Activated T-helper 2 cell treated with anti-CD3 and anti-CD28 coated beads, Interferon-gamma antibody, Interleukin-2, Interleukin-4, amounts not matched to agents 10 μg/mL and 5 μg/mL and 100 μg/mL, durations not matched to agents 14 hours and 24 hours and 36 hours (primary cell): Measurements from ENCODE around the gene THG1L. TPM values are rescaled to one million over a fixed set of nuclear protein-coding genes. Genes with fewer than 3 reads are reported as not detected.
A peak's percentile ranks its signal among the peaks of the same experiment; 100 is the strongest.
"Not testable (repeated sequence)": the region's sequence is repeated elsewhere in the genome, so short reads cannot be mapped to it uniquely, and the experiment has no call there.

Source experiments
- DNase-seq: peaks from one replicate; pipeline ENCODE4 v3.0.0; 2021; ENCODE audit warnings: low spot score
- H3K27ac Mint-ChIP-seq: one replicate; pipeline ENCODE4 v1.8.0; 2021; ENCODE audit warnings: mixed read lengths
- H3K27me3 Mint-ChIP-seq: one replicate; pipeline ENCODE4 v1.8.0; 2021; ENCODE audit warnings: low read depth, mixed read lengths
- H3K36me3 Mint-ChIP-seq: one replicate; pipeline ENCODE4 v1.8.0; 2021; ENCODE audit warnings: low read depth, mixed read lengths
- H3K4me1 Mint-ChIP-seq: one replicate; pipeline ENCODE4 v1.8.0; 2021; ENCODE audit warnings: low read depth, mixed read lengths
- H3K4me3 Mint-ChIP-seq: one replicate; pipeline ENCODE4 v1.8.0; 2021; ENCODE audit warnings: low read depth, mild to moderate bottlenecking, moderate library complexity, mixed read lengths
- H3K9me3 Mint-ChIP-seq: one replicate; pipeline ENCODE4 v1.8.0; 2021; ENCODE audit warnings: mixed read lengths
- intact Hi-C: fragments of 100-400 bp; cut with micrococcal nuclease; formaldehyde crosslinking; loops from one replicate; pipeline ENCODE4 v1.15.1; 2023
- total RNA-seq: library from RNA; stranded (reverse); gene quantifications from 2 replicates; pipeline ENCODE4 v1.2.3, GENCODE V29; 2022

THG1L gene
- total RNA-seq = 28.8 and 29.3 TPM in 2 replicates

DNA sequence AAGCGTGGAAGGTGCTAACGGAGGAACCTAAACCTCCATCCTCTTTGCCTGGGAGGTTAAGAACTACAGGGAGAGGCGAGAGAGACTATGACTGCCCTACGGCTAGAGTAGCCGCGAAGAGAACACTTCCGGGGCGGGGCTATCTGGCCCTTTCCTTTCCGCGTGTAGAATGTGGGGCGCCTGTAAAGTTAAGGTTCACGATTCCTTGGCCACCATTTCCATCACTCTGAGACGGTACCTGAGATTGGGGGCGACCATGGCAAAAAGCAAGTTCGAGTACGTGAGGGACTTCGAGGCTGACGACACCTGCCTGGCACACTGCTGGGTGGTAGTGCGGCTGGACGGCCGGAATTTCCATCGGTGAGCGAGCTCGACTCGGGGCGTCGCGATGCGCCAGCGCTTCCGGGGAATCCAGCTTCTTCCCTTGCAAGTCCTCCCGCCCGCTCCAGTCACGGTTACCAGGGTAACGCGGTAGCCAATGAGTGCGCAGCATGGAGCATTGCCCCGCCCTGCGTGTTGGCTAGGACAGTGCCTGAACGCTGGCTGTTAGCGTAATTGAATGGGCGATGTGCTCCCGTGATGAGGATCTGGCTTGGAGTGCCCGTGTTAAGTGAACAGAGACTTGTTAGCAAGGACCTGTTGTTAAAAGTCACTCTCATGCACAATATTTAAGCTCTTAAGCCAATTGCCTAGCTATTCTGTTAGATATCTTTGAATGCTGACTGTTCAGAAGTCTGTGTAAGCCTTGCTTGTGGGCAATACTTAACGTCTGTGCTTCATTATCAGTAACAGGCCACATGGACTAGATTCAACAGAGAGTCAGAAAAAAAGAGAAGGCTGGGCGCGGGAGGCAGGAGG lies at the start of gene THG1L:
TSS of gene THG1L (plus strand) at position 149 of the 858 bp plus-strand sequence. CDS start at position 170, 21 bp downstream.
- Mint-ChIP-seq H3K9me3 (no peaks in the 10 kb centered on the region), H3K27ac (peak within 1 kb of the TSS; percentile 95), H3K4me1 (peaks cover 26% of the 10 kb centered on the region), H3K27me3 (no peaks in the 10 kb centered on the region), H3K36me3 (peaks cover 31% of the 10 kb centered on the region), H3K4me3 (peak within 1 kb of the TSS; percentile 90)
- intact Hi-C loops = loop anchor here (1.0 to 2.0 kb wide), 5 partner anchors 12 to 267 kb away; partner anchors contain the start of genes CLINT1 and LSM11
- peak; percentile 97 for DNase-seq

DNA sequence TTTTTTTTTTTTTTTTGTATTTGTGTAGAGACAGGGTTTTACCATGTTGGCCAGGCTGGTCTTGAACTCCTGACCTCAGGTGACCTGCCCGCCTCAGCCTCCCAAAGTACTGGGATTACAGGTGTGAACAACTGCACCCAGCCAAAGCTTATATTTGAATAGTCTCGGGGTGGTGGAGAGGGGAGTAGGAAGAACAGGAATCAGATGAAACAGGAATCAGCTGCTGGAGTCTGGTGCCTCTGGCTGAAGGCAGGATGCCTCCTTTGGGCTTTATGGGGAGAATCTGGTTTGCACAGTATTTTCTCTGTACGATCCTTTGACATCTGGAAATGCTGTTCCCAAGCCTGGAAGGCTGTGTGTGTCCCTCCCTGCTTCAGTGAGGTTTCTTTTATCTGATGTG lies 49.0 kb upstream of the THG1L start:
- Mint-ChIP-seq H3K36me3 (no peaks in the 10 kb centered on the region), H3K9me3 (no peaks in the 10 kb centered on the region), H3K4me3 (no peak overlapping the region), H3K27me3 (peaks cover 4% of the 10 kb centered on the region), H3K4me1 (no peaks in the 10 kb centered on the region), H3K27ac (no peak overlapping the region)
- intact Hi-C loops = no loop called here
- DNase-seq = no peak

DNA sequence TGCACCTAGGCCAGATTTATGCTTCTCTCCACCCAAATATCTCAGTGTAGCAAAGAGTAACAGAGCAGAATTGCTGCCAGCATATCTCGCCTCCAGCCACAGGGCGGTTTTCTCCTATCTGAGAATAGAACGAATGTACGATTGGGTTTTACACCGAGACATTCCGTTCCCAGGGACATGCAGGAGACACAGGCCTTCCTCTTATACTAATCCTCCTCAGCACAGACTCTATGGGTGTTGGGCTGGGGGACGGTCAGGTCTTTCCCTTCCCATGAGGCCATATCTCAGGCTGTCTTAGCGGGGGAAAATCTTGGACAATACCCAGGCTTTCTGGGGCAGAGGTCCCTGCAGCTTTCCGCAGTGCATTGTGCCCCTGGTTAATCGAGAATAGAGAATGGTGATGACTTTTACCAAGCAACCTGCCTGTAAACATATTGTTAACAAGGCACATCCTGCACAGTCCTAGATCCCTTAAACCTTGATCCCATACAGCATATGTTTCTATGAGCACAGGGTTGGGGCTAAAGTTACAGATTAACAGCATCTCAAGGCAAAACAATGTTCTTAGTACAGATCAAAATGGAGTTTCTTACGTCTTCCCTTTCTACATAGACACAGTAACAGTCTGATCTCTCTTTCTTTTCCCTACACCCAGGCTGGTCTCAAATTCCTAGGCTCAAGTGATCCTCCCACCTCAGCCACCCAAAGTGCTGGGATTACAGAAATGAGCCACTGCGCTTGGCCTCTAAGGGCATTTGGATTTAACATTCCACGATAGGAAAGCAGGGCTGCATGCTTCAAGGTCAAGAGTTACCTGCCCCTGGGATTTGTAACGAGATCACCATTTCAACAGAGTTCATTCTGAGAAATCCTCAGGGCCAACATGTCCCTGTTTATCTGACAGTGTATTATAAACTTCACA lies 44.7 kb upstream of the THG1L start:
- H3K4me1 Mint-ChIP-seq, DNase-seq, H3K36me3 Mint-ChIP-seq, H3K4me3 Mint-ChIP-seq, intact Hi-C loops, H3K27me3 Mint-ChIP-seq, H3K9me3 Mint-ChIP-seq, H3K27ac Mint-ChIP-seq: not testable (repeated sequence)

DNA sequence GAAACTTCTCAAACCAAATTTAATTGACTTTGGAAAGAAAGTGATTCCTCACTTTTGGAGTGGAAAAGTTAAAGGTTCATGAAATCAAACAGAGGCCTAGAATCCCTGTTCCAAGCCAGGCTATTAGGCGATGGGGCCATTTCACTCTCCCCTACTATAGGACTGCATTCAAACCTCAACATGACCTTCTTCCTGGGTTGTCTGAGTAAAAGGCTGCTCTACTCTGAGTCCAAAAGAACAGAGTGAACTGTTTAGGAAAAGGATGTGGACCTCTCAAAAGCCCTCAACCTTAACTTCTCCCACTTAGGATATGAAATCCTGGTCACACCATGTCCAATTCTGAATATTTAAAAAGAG lies 44.0 kb upstream of the THG1L start:
- Mint-ChIP-seq H3K27me3 (peaks cover 4% of the 10 kb centered on the region), H3K4me3 (no peak overlapping the region), H3K4me1 (no peaks in the 10 kb centered on the region), H3K9me3 (no peaks in the 10 kb centered on the region), H3K36me3 (no peaks in the 10 kb centered on the region), H3K27ac (no peak overlapping the region)
- intact Hi-C loops = no loop called here
- DNase-seq = no peak

DNA sequence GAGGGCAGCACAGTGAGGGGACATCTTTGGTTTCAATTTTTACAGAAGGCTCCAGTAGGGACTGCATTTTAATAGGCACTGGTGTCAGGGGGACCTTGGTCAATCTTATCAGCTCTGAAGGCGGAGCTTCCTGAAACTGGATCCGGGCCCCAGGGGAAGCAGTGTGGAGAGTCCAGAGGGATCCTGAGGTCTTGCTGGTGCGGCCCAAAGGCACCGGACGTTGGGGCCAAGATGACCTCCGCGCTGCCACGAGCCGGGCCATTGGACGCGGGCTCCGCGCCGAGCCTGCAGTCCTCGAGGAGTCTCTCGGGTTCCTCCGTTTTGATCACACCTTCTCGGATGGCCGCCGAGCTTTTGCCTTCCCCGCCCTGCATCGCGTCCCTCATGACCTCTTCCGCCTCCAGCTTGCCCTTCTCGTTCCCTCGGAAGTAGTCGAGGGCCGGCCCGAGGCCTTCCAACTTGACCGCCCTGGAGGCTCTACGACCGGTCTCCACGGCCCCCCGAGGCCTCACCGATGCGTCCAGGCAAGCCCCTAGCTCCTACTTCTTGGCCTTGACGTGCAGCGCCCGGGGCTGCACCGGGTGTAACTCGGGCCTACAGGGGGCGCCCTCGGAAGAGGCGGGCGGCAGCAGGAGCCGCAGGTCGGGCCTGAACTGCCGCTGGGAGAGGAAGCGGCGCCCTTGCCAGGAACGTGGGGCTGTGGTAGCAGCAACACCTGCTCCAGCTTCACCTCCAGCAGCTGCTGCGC lies 41.1 kb upstream of the THG1L start:
- Mint-ChIP-seq H3K4me1 (no peaks in the 10 kb centered on the region), H3K36me3 (no peaks in the 10 kb centered on the region), H3K27me3 (no peaks in the 10 kb centered on the region), H3K9me3 (no peaks in the 10 kb centered on the region), H3K4me3 (no peak overlapping the region), H3K27ac (no peak overlapping the region)
- intact Hi-C loops = no loop called here
- DNase-seq = no peak

DNA sequence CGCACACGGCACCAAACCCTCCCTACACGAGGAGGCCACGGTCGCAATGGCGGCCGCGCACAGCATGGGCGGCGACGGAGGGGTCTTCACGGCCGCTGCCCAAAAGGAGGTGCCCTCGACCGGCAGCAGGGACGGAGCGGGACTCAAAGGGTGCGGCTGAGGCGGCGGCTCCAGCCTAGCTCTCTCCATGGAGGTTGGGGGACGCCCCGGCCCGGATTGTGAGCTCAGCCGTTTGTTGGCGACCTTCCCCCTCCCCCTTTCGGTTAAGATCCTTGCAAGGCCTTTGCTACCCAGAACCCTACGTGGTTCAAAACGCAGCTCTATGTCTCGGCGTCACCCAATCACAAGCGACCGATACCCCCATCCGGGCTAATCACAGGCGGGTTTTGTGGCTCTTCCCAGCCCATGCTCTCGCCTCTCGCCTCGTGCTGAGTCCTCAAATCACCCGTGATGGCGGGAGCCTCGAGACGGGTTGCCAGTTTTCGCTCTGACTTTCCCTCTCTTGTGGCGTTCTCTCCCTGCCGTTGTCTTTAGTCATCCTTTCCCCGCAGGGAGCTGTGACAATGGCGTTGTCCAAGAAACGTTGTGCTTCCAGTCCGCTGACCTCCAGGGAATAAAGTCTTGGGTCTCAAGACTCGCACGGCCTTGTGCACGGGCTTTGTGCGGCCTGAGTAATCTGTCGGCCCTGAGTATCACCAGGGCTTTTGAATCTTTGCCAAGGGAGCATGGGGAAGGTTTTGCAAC lies 40.4 kb upstream of the THG1L start:
- H3K4me1 Mint-ChIP-seq = no peaks in the 10 kb centered on the region
- H3K27me3 Mint-ChIP-seq = no peaks in the 10 kb centered on the region
- no peaks in the 10 kb centered on the region for H3K36me3 Mint-ChIP-seq
- H3K27ac Mint-ChIP-seq = no peak overlapping the region
- intact Hi-C loops = no loop called here
- H3K9me3 Mint-ChIP-seq = no peaks in the 10 kb centered on the region
- DNase-seq = no peak
- H3K4me3 Mint-ChIP-seq = no peak overlapping the region

DNA sequence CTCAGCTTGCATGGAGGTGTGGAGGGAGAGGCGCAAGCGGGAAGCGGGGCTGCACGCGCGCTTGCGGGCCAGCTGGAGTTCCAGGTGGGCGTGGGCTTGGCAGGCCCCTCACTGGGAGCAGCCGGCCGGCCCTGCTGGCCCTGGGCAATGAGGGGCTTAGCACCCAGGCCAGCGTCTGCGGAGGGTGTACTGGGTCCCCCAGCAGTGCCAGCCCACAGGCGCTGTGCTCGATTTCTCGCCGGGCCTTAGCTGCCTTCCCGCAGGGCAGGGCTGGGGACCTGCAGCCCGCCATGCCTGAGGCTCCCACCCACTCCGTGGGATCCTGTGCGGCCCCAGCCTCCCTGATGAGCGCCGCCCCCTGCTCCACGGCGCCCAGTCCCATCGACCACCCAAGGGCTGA lies 37.4 kb upstream of the THG1L start:
- H3K4me1 Mint-ChIP-seq = not testable (repeated sequence)

DNA sequence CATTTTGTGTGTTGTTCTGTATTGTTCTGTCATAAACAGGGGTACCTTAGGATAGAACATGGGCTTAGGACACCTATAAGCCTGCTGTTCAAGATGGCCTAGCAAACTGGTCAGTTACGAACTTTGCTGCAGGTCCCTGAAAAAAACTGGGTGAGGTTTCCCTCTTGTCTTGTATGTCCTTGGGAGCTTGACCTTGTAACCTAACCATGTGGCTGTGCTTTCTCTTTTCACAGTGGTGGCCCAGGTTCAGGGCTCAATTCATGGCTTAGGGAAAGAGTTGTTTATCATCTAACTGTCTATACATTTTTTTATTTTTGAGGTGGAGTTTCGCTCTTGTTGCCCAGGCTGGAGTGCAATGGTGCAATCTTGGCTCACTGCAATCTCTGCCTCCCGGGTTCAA lies 35.1 kb upstream of the THG1L start:
- H3K27me3 Mint-ChIP-seq, H3K27ac Mint-ChIP-seq, DNase-seq, intact Hi-C loops, H3K4me1 Mint-ChIP-seq, H3K4me3 Mint-ChIP-seq, H3K36me3 Mint-ChIP-seq: not testable (repeated sequence)
- peaks cover 19% of the 10 kb centered on the region for H3K9me3 Mint-ChIP-seq

More for the DNA sequence above, 37.4 kb upstream of the THG1L start:
- H3K27me3 Mint-ChIP-seq, intact Hi-C loops, H3K27ac Mint-ChIP-seq, H3K36me3 Mint-ChIP-seq, H3K4me3 Mint-ChIP-seq, DNase-seq: not testable (repeated sequence)
- H3K9me3 Mint-ChIP-seq = peaks cover 14% of the 10 kb centered on the region

DNA sequence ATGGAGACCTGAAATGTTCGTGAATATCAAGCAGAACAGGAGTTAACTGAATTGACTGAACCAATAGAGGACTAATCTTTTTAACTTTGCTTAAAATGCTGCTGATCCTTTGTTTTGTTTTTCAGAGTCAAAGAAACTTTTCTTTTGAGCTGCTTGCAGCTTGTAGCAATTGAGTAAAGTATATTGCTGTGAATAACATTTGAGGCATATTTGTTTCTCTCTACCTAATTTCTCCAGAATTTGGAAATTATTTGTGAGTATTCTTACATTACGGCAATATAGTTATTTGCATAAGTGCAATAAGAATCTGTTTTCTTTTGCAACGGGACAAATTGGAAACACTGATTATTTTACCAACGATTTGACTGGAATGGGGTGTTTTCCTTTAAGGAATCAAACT lies 32.5 kb upstream of the THG1L start:
- DNase-seq, H3K4me1 Mint-ChIP-seq, intact Hi-C loops, H3K27ac Mint-ChIP-seq, H3K27me3 Mint-ChIP-seq, H3K36me3 Mint-ChIP-seq, H3K4me3 Mint-ChIP-seq: not testable (repeated sequence)
- peaks cover 29% of the 10 kb centered on the region for H3K9me3 Mint-ChIP-seq

DNA sequence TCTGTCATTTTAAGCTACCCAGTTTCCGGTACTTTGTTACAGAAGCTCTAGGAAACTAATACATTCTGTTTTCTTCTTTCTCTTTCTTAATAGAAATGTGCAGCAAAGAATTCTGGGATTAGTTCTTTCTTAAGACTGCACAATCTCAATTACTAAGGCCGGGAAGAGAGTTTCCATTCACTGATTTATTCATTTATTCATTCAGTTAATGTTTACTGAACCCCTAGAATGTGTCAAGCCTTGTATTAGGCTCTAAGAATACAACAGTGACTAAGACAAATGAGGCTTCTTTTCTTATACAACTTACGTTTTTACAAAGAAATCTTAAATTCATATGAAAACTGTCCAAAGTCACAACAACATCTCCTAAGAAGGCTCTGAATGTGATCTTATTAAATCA lies 27.5 kb upstream of the THG1L start:
- no peak for DNase-seq
- intact Hi-C loops = no loop called here
- no peak overlapping the region for H3K4me3 Mint-ChIP-seq
- peaks cover 16% of the 10 kb centered on the region for H3K9me3 Mint-ChIP-seq
- no peaks in the 10 kb centered on the region for H3K36me3 Mint-ChIP-seq
- no peak overlapping the region for H3K27ac Mint-ChIP-seq
- peaks cover 16% of the 10 kb centered on the region for H3K27me3 Mint-ChIP-seq
- no peaks in the 10 kb centered on the region for H3K4me1 Mint-ChIP-seq

DNA sequence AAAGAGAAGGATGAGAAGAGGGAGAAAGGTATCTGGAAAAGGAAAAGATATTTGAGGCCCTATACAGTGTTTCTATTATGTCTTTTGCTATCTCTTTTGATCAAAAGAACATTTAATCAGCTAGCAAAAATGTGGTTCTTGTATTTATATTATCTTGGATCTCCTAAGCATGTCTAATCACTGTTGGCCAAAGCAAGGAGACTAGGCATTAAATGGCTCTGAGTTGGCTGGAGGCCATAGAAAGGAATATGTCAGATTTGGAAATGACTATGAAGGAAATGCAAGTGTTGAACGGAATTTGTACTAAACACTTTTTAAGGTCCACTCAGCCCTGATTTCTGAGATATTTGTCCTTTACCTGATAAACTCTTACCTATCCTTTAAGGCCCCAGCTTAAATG lies 22.4 kb upstream of the THG1L start:
- no peaks in the 10 kb centered on the region for H3K36me3 Mint-ChIP-seq
- H3K27me3 Mint-ChIP-seq = peaks cover 7% of the 10 kb centered on the region
- intact Hi-C loops = no loop called here
- no peak overlapping the region for H3K4me3 Mint-ChIP-seq
- peaks cover 5% of the 10 kb centered on the region for H3K4me1 Mint-ChIP-seq
- DNase-seq = no peak
- no peaks in the 10 kb centered on the region for H3K9me3 Mint-ChIP-seq
- no peak overlapping the region for H3K27ac Mint-ChIP-seq

DNA sequence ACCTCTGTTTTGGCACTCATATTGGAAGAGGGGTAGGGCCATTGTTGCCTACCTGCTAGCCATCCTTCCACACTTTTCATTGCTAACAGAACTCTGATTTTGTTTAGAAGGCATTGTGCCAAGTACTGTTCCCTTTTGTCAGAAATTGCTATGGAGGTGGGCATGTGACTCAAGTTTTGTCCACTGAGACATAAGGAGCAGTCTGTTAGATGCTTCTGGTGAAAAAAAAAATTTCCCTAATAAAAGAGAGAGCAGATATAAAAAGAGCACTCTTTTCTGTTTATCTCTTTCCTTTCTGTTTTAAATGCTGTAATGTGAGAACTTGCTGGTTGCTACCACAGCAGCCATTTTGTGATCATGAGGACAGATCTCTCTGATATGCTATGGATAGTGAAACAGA lies 21.9 kb upstream of the THG1L start:
- Mint-ChIP-seq H3K27me3 (peaks cover 7% of the 10 kb centered on the region), H3K9me3 (no peaks in the 10 kb centered on the region), H3K36me3 (no peaks in the 10 kb centered on the region), H3K27ac (no peak overlapping the region), H3K4me1 (peaks cover 9% of the 10 kb centered on the region), H3K4me3 (no peak overlapping the region)
- intact Hi-C loops = no loop called here
- no peak for DNase-seq
